Mesothelial cell of epicardium (in vitro differentiated cells): ENCODE measurements around the gene METTL4. TPM values are rescaled to one million over a fixed set of nuclear protein-coding genes. Genes with fewer than 3 reads are reported as not detected.

Source experiments
- DNase-seq, 2 experiments: peaks; one replicate each; pipeline ENCODE4 v3.0.0; 2021; ENCODE audit warnings: low spot score in 2 of 2; ENCODE audit not compliant: unreplicated experiment in 2 of 2
- H3K27ac Mint-ChIP-seq: 2 replicates; pipeline ENCODE4 v1.8.0; 2021; ENCODE audit warnings: mixed read lengths
- H3K27me3 Mint-ChIP-seq: 2 replicates; pipeline ENCODE4 v1.8.0; 2021; ENCODE audit warnings: low read depth, mixed read lengths
- H3K36me3 Mint-ChIP-seq: 2 replicates; pipeline ENCODE4 v1.8.0; 2021; ENCODE audit warnings: mixed read lengths
- H3K4me1 Mint-ChIP-seq: 2 replicates; pipeline ENCODE4 v1.8.0; 2021; ENCODE audit warnings: mixed read lengths
- H3K4me3 Mint-ChIP-seq: 2 replicates; pipeline ENCODE4 v1.8.0; 2021; ENCODE audit warnings: mild to moderate bottlenecking, moderate library complexity, mixed read lengths
- H3K9me3 Mint-ChIP-seq: 2 replicates; pipeline ENCODE4 v1.8.0; 2021; ENCODE audit warnings: mixed read lengths
- total RNA-seq: library from RNA; stranded (reverse); gene quantifications from 3 replicates; pipeline ENCODE4 v1.2.1, GENCODE V29; 2021
- TF ChIP-seq, protein P1 (sequence below): fragments of 200-600 bp; sonication (generic); IDR thresholded peaks from one replicate; pipeline ENCODE4 v1.5.0; 2021; ENCODE audit warnings: antibody characterized with exemption; ENCODE audit not compliant: unreplicated experiment

The METTL4 gene
- total RNA-seq, 1 donor from 2014 or later = 10.7 TPM

DNA sequence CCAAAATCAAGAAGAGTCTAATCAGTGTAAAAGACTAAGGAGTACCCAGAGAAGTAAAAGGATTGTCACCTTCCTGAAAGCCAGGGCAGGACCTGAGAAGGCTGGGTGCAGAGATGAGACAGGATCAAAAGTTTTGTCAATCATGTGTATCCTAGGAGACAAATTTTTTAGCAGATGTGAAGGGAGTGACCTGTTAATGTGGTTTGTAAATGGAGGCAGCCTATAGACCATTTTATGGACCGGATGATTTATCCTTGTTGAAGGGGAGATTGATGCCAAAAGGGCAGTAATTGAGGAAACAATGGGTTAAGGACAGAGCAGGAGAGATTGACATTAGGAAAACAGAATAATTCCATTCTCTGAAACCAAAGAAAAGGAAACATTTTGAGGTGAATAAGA lies 865 bp upstream of the METTL4 start:
- Mint-ChIP-seq H3K36me3 (peaks cover 3% of the 10 kb centered on the region), H3K27me3 (no peaks in the 10 kb centered on the region), H3K27ac (peak overlapping the region; percentile 98), H3K4me1 (peaks cover 42% of the 10 kb centered on the region), H3K9me3 (no peaks in the 10 kb centered on the region), H3K4me3 (peak overlapping the region; percentile 97)
- TF ChIP-seq, protein P1, sequence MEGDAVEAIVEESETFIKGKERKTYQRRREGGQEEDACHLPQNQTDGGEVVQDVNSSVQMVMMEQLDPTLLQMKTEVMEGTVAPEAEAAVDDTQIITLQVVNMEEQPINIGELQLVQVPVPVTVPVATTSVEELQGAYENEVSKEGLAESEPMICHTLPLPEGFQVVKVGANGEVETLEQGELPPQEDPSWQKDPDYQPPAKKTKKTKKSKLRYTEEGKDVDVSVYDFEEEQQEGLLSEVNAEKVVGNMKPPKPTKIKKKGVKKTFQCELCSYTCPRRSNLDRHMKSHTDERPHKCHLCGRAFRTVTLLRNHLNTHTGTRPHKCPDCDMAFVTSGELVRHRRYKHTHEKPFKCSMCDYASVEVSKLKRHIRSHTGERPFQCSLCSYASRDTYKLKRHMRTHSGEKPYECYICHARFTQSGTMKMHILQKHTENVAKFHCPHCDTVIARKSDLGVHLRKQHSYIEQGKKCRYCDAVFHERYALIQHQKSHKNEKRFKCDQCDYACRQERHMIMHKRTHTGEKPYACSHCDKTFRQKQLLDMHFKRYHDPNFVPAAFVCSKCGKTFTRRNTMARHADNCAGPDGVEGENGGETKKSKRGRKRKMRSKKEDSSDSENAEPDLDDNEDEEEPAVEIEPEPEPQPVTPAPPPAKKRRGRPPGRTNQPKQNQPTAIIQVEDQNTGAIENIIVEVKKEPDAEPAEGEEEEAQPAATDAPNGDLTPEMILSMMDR = no peak
- no peak for DNase-seq

DNA sequence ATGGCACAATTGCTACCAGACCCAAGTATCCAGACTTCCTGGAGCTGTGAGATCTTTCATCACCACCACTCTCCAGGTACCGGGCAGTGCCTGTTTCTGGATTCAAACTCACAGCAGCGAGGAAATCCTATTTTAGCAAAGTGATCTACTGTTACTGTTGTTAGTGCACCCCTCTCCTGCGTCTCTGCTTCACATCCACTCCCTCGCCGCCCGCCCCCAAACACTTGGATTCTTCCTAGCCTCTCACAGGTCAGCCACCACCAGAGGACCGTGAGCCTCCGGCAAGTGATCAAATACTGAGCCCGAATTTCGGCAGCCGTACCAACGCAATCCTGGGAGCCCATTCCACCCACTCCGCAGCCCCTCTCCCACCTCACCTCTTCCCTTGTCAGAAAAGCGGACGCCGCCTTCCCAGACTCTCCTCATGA lies 519 bp downstream of the METTL4 start:
- H3K4me3 Mint-ChIP-seq = peak overlapping the region; percentile 97
- peak; percentile 37 to 69 for DNase-seq
- H3K9me3 Mint-ChIP-seq = no peaks in the 10 kb centered on the region
- H3K36me3 Mint-ChIP-seq = peaks cover 3% of the 10 kb centered on the region
- TF ChIP-seq, protein P1 = no peak
- peak overlapping the region; percentile 98 for H3K27ac Mint-ChIP-seq
- H3K27me3 Mint-ChIP-seq = no peaks in the 10 kb centered on the region
- H3K4me1 Mint-ChIP-seq = peaks cover 42% of the 10 kb centered on the region

DNA sequence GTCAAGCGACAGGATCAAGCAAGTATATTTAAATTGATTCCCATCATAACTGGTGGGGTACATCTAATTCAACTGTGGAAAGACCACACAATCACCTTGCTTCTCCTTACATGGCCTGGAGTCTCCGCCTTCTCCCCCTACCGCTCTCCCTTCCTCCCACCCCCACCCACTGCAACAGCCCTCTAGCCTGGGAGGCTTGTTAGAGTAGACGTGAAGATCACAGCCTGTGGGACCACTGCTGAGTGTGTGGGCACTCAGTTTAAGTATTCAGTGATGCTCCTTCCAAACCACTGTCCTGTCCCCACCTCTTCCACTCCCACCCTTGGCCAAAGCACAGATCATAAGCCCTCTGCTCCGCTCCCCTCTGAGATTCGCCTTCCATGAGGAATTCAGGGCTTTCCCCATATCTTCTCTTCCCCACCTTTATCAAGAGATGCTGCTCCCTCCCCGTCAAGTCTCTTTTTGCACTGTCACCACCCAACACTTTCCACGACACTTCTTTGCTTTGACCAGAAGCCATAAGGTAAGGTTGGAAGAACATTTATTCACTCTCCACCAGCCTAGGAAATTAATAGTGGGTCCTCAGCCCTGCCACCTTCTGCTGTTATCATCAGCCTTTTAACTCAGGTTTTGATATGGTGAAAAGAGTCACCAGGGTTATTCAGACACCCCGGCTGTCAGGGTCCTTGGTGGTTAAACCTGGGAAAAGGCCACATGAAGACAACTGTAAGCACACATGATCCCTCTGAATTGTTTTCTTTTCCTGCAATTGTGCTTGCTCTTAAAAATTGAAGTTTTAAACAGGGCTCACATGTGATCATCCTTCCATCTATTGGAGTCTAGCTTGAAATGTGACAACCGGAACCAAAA lies 1.7 kb downstream of the METTL4 start:
- Mint-ChIP-seq H3K27me3 (no peaks in the 10 kb centered on the region), H3K4me3 (peak overlapping the region; percentile 97), H3K36me3 (peaks cover 7% of the 10 kb centered on the region), H3K27ac (no peak overlapping the region), H3K9me3 (no peaks in the 10 kb centered on the region), H3K4me1 (peaks cover 42% of the 10 kb centered on the region)
- TF ChIP-seq, protein P1 = no peak
- no peak for DNase-seq

DNA sequence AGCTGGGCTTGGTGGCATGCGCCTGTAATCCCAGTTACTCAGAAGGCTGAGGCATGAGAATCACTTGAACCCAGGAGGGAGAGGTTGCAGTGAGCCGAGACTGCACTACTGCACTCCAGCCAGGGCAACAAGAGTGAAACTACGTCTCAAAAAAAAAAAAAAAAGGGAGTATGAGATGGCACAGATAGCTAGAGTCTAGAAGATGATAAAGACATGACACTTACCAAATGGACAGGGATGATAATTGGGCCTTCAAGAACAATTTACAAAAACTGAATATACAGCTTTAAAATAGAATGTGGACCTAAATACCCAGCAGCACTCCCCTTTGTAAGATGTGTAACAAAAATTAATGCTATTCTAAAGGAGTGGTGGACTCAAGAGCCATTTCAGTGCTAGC lies 2.7 kb downstream of the METTL4 start:
- no peak for DNase-seq
- peak overlapping the region; percentile 14 for H3K4me3 Mint-ChIP-seq

DNA sequence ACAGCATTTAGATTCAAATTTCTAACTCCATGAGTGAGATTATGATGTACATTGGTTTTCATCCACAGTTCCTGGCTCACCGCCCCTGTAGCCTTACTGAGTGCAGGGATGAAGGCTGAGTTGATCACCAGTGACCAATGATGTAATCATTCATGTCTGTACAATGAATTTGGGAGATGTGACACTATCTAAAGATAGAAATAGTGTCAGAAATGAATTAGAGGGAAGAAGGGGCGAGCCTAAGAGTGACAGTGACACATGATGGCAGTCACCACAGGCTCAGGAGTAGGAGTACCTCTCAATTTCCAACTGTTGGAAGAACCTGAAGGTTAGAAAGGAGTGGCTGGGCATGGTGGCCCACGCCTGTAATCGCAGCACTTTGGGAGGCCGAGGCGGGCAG lies 3.2 kb downstream of the METTL4 start:
- no peak overlapping the region for H3K27ac Mint-ChIP-seq

More for the DNA sequence above, 2.7 kb downstream of the METTL4 start:
- Mint-ChIP-seq H3K36me3 (peaks cover 7% of the 10 kb centered on the region), H3K9me3 (no peaks in the 10 kb centered on the region), H3K27me3 (no peaks in the 10 kb centered on the region), H3K4me1 (peaks cover 39% of the 10 kb centered on the region), H3K27ac (no peak overlapping the region)
- TF ChIP-seq, protein P1 = no peak

More for the DNA sequence above, 3.2 kb downstream of the METTL4 start:
- Mint-ChIP-seq H3K36me3 (peaks cover 7% of the 10 kb centered on the region), H3K27me3 (no peaks in the 10 kb centered on the region), H3K9me3 (no peaks in the 10 kb centered on the region), H3K4me3 (no peak overlapping the region), H3K4me1 (peaks cover 36% of the 10 kb centered on the region)
- TF ChIP-seq, protein P1 = no peak
- no peak for DNase-seq
